KMS-11 (cell line): ENCODE data around the gene CAMTA1.

ENCODE experiments used
- H2AFZ ChIP-seq: fragments of 200-600 bp; sonication (generic); 2 replicates; pipeline ENCODE4 v1.6.1; 2016; ENCODE audit warnings: antibody characterized with exemption, mixed run types, low read depth
- H3K27ac ChIP-seq: fragments of 200-600 bp; sonication (generic); 2 replicates; pipeline ENCODE4 v1.6.1; 2016; ENCODE audit warnings: mild to moderate bottlenecking, mixed run types
- H3K27me3 ChIP-seq: fragments of 200-600 bp; sonication (generic); 2 replicates; pipeline ENCODE4 v1.6.1; 2017; ENCODE audit warnings: mild to moderate bottlenecking, low read depth, mixed run types, moderate library complexity; ENCODE audit not compliant: insufficient read depth
- H3K36me3 ChIP-seq: fragments of 200-600 bp; sonication (generic); 2 replicates; pipeline ENCODE4 v1.6.1; 2017; ENCODE audit warnings: mild to moderate bottlenecking, mixed run types; ENCODE audit not compliant: insufficient read depth
- H3K4me1 ChIP-seq: fragments of 200-600 bp; sonication (generic); 2 replicates; pipeline ENCODE4 v1.6.1; 2016; ENCODE audit warnings: mild to moderate bottlenecking, low read depth, mixed run types; ENCODE audit not compliant: poor library complexity, severe bottlenecking
- H3K4me2 ChIP-seq: fragments of 200-600 bp; sonication (generic); 2 replicates; pipeline ENCODE4 v1.7.0; 2016; ENCODE audit warnings: mild to moderate bottlenecking, mixed run types
- H3K4me3 ChIP-seq: fragments of 200-600 bp; sonication (generic); IDR thresholded peaks from 2 replicates; pipeline ENCODE4 v1.6.1; 2017; ENCODE audit warnings: low read depth, low read length, mixed read lengths; ENCODE audit not compliant: insufficient read depth
- H3K79me2 ChIP-seq: fragments of 200-600 bp; sonication (generic); 2 replicates; pipeline ENCODE4 v1.6.1; 2016; ENCODE audit warnings: low read depth, mixed run types; ENCODE audit not compliant: insufficient read depth
- H3K9ac ChIP-seq: fragments of 200-600 bp; sonication (generic); 2 replicates; pipeline ENCODE4 v1.6.1; 2016; ENCODE audit warnings: mild to moderate bottlenecking, mixed run types
- H4K20me1 ChIP-seq: fragments of 200-600 bp; sonication (generic); 2 replicates; pipeline ENCODE4 v1.6.1; 2016; ENCODE audit warnings: mild to moderate bottlenecking, mixed run types; ENCODE audit not compliant: insufficient read depth
- CTCF ChIP-seq: fragments of 200-600 bp; sonication (generic); conservative IDR thresholded peaks from 2 replicates; pipeline ENCODE4 v1.6.1; 2017; ENCODE audit warnings: low read depth, mild to moderate bottlenecking, antibody characterized with exemption, low read length, moderate library complexity, mixed read lengths

Gene CAMTA1

DNA sequence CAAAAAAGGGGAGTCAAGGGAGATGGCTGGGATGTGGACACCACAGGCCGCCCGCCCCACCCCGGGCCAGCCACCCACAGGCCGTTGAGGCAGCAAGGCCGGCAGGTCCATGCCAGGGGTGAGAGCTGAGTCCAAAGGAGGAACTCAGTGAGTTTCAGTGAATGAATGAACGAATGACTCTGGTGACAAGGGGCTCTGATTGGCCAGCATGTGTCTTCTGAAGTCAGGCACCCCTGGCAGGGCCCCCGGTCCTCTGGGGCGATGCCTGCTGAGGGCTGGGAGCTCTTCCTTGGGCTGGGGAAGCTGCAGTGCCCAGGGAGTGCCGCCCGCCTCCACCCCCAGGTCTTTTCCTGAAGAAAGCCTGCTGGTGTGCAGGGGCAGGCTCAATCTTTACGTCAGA lies 749.8 kb downstream of the CAMTA1 start:
- Histone ChIP-seq H3K27ac (no peak overlapping the region), H4K20me1 (no peaks in the 10 kb centered on the region), H3K79me2 (no peaks in the 10 kb centered on the region), H3K27me3 (peaks cover 47% of the 10 kb centered on the region; the same call in 1 of the 2 replicates), H3K9ac (no peak overlapping the region), H3K36me3 (no peaks in the 10 kb centered on the region), H3K4me3 (no peak overlapping the region), H2AFZ (no peak overlapping the region), H3K4me2 (no peak overlapping the region), H3K4me1 (peaks cover 4% of the 10 kb centered on the region)
- TF ChIP-seq CTCF = no peak

DNA sequence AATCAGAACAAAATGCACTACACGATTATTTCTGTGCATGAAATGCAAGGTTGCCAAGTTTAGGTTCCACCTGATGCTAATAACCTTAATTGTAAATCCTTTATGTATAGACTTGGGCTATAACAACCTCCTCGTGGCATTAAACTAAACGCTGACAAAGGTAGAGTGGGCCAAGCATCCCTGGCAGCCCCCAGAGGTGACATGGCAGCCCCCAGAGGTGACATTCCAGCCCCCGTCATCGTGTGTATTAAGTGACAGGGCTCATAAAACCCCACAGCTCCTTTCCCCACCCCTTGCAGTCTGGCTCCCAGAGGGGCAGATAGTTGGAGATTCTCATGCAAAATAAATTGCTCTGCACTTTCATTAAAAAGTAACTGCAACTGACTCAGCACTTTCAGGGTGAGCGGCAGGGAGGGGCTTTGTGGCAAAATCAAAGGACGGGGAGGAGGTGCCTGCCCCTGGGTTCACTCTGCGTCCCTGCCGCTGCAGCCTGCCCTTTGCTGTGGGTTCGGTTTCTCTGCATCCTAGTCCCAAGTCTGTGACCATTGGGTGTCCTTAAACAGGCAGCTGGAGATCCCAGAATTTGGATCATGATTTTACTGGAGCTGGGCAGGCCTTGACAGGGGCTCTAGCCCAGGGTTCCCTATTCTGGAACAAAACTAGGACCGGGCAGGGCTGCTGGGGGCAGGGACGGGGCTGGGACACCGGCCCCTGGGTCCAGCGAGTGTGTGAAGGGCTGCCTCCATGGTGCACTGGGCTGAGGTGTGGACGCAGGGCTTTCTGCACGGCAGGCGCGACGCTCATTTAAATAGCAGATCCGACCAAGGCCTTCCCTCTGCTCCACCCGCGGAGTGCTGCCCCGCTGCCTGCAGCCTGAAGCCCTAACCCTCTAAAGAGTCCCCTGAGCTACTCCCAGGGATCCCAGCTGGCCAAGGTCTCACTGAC lies 751.0 kb downstream of the CAMTA1 start:
- Histone ChIP-seq H3K4me2 (no peak overlapping the region), H3K36me3 (no peaks in the 10 kb centered on the region), H4K20me1 (no peaks in the 10 kb centered on the region), H3K4me3 (no peak overlapping the region), H3K4me1 (peaks cover 4% of the 10 kb centered on the region), H2AFZ (no peak overlapping the region), H3K27ac (no peak overlapping the region), H3K9ac (no peak overlapping the region), H3K79me2 (no peaks in the 10 kb centered on the region), H3K27me3 (peaks cover 50% of the 10 kb centered on the region; the same call in 1 of the 2 replicates)
- no peak for TF ChIP-seq CTCF

- H3K4me3 ChIP-seq = no peak overlapping the region
- H4K20me1 ChIP-seq = no peaks in the 10 kb centered on the region
- no peak overlapping the region for H2AFZ ChIP-seq
- peaks cover 4% of the 10 kb centered on the region for H3K4me1 ChIP-seq
- H3K79me2 ChIP-seq = no peaks in the 10 kb centered on the region
- H3K27ac ChIP-seq = no peak overlapping the region
- H3K4me2 ChIP-seq = no peak overlapping the region
- peaks cover 43% of the 10 kb centered on the region; the same call in 1 of the 2 replicates for H3K27me3 ChIP-seq
- H3K36me3 ChIP-seq = no peaks in the 10 kb centered on the region
- no peak overlapping the region for H3K9ac ChIP-seq
- no peak for TF ChIP-seq CTCF
These were observed 751.8 kb downstream of the CAMTA1 start for GRCh38 chr1:7536891-7537591.

GRCh38 chr1:7538033-7538432 lies 752.8 kb downstream of the CAMTA1 start:
- no peak overlapping the region for H3K4me3 ChIP-seq

More at GRCh38 chr1:7538033-7538432, 752.8 kb downstream of the CAMTA1 start:
- peaks cover 4% of the 10 kb centered on the region for H3K4me1 ChIP-seq
- H3K9ac ChIP-seq = no peak overlapping the region
- no peaks in the 10 kb centered on the region for H4K20me1 ChIP-seq
- H3K36me3 ChIP-seq = no peaks in the 10 kb centered on the region
- no peak overlapping the region for H3K27ac ChIP-seq
- H3K79me2 ChIP-seq = no peaks in the 10 kb centered on the region
- H3K4me2 ChIP-seq = no peak overlapping the region
- peaks cover 43% of the 10 kb centered on the region; the same call in 1 of the 2 replicates for H3K27me3 ChIP-seq
- H2AFZ ChIP-seq = no peak overlapping the region
- no peak for TF ChIP-seq CTCF
